ENCODE data around the gene YIF1B. TPM values are rescaled to one million over a fixed set of nuclear protein-coding genes. Genes with fewer than 3 reads are reported as not detected.
"Not testable (repeated sequence)": the region's sequence is repeated elsewhere in the genome, so short reads cannot be mapped to it uniquely, and the experiment has no call there.

YIF1B gene
- total and polyA plus RNA-seq, 2 donors from 2014 or later = 30.3 to 62.7 TPM

DNA sequence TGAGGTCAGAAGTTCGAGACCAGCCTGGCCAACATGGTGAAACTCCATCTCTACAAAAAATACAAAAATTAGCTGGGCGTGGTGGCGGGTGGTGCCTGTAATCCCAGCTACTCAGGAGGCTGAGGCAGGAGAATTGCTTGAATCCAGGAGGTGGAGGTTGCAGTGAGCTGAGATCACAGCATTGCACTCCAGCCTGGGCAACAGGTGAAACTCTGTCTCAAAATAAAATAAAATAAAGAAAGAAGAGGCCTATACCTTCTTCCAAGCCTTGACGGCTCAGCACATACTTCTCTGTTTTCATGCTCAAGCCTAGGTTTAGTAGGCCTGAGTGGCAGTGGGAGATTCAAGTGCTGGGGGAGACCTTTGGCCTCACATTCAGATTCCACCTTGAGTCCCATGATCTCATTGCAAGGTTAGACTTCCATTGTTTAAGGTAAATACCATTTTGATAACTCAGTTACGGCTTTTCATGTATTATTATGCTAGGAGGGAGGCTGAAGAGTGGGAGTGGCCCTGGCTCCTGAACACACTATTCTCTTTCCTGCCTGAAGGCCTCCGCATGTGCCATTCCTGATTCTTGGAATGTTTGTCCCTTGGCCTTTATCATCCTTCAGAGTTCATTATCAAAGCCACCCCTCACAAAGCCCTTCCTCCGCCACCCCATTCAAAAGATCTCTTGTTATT lies 53.0 kb downstream of the YIF1B start:
- Histone ChIP-seq H3K27ac (ENCODE audit: low read depth in 2 of 2, low read length in 2 of 2) (no peak overlapping the region), H3K36me3 (ENCODE audit: control insufficient read depth in 2 of 3, insufficient read depth in 3 of 3, low read length in 3 of 3) (no peaks in the 10 kb centered on the region), H3K4me1 (ENCODE audit: control insufficient read depth in 2 of 3, insufficient read depth in 2 of 3, low read depth in 1 of 3, low read length in 3 of 3) (peaks cover 3 to 27% (median 13%) of the 10 kb centered on the region in 3 donors), H3K4me3 (ENCODE audit: low read length in 3 of 3) (no peak overlapping the region), H3K27me3 (ENCODE audit: control insufficient read depth, insufficient read depth, low read length) (no peaks in the 10 kb centered on the region), H3K9me3 (ENCODE audit: control insufficient read depth in 2 of 3, insufficient read depth in 1 of 3, low read length in 3 of 3) (no peaks in the 10 kb centered on the region), H3K9ac (ENCODE audit: low read length in 3 of 3) (no peak overlapping the region)
- intact Hi-C loops (cut with DNase I) = no loop called here
- TF ChIP-seq, protein P1, sequence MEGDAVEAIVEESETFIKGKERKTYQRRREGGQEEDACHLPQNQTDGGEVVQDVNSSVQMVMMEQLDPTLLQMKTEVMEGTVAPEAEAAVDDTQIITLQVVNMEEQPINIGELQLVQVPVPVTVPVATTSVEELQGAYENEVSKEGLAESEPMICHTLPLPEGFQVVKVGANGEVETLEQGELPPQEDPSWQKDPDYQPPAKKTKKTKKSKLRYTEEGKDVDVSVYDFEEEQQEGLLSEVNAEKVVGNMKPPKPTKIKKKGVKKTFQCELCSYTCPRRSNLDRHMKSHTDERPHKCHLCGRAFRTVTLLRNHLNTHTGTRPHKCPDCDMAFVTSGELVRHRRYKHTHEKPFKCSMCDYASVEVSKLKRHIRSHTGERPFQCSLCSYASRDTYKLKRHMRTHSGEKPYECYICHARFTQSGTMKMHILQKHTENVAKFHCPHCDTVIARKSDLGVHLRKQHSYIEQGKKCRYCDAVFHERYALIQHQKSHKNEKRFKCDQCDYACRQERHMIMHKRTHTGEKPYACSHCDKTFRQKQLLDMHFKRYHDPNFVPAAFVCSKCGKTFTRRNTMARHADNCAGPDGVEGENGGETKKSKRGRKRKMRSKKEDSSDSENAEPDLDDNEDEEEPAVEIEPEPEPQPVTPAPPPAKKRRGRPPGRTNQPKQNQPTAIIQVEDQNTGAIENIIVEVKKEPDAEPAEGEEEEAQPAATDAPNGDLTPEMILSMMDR (IDR thresholded peaks at IDR 0.05; ENCODE audit: borderline replicate concordance, extremely low read depth, insufficient read depth) = no peak
- FAIRE-seq = no peak
- DNase-seq = no peak

DNA sequence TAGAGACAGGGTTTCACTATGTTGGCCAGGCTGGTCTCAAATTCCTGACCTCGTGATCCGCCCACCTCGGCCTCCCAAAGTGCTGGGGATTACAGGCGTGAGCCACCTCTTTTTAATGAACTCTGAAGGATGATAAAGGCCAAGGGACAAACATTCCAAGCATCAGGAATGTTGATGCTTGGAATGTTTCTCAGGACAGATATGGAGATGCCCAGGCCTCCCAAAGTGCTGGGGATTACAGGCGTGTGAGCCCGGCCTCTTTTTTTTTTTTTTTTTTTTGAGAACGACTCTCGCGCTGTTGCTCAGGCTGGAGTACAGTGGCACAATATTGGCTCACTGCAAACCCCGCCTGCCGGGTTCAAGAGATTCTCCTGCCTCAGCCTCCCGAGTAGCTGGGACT lies 53.8 kb downstream of the YIF1B start:
- H3K36me3 ChIP-seq (ENCODE audit: control insufficient read depth in 2 of 3, insufficient read depth in 3 of 3, low read length in 3 of 3); intact Hi-C loops (cut with DNase I); FAIRE-seq; H3K27me3 ChIP-seq (ENCODE audit: control insufficient read depth, insufficient read depth, low read length); DNase-seq; H3K9ac ChIP-seq (ENCODE audit: low read length in 3 of 3); H3K9me3 ChIP-seq (ENCODE audit: control insufficient read depth in 2 of 3, insufficient read depth in 1 of 3, low read length in 3 of 3); H3K27ac ChIP-seq (ENCODE audit: low read depth in 2 of 2, low read length in 2 of 2); H3K4me3 ChIP-seq (ENCODE audit: low read length in 3 of 3): not testable (repeated sequence)
- peaks cover 3 to 21% (median 7%) of the 10 kb centered on the region in 3 donors for H3K4me1 ChIP-seq (ENCODE audit: control insufficient read depth in 2 of 3, insufficient read depth in 2 of 3, low read depth in 1 of 3, low read length in 3 of 3)

DNA sequence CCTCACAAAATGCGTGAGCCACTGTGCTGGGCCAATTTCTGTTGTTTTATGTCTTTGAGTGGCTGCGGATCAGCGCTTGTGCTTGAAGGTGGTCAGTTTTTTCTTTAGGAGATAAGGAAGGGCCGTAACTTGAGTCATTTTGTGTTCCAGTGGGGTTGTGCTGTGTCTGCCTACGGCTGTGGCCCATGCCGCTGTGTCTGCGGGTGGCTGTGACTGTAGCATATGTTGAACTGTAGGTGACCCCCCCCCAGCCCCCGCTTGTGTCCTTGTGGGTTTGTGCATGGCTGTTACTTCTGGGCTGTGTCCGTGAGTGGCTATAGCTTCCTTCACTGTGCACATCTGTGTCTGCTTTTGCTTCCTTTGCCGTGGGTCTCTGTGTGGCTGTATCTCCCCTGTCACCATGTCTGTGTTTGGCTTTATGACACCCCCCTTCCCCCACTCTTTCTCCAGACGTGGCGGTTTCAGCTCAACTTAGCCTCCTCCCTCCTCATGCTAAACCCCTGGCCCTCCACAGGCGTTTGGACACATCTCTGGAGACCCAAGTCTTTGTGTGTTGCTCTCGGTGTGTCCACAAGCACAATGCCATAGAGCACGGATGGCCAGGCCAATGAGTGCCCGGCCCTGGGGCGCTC lies 60.2 kb downstream of the YIF1B start:
- Histone ChIP-seq H3K27me3 (ENCODE audit: control insufficient read depth, insufficient read depth, low read length) (no peaks in the 10 kb centered on the region), H3K9me3 (ENCODE audit: control insufficient read depth in 2 of 3, insufficient read depth in 1 of 3, low read length in 3 of 3) (no peaks in the 10 kb centered on the region), H3K27ac (ENCODE audit: low read depth in 2 of 2, low read length in 2 of 2) (peak overlapping the region; percentile 54 to 63), H3K4me3 (ENCODE audit: low read length in 3 of 3) (peak overlapping the region; percentile 30 to 60 (median 51)), H3K4me1 (ENCODE audit: control insufficient read depth in 2 of 3, insufficient read depth in 2 of 3, low read depth in 1 of 3, low read length in 3 of 3) (peaks cover 0 to 9% (median 4%) of the 10 kb centered on the region in 3 donors), H3K36me3 (ENCODE audit: control insufficient read depth in 2 of 3, insufficient read depth in 3 of 3, low read length in 3 of 3) (no peaks in the 10 kb centered on the region), H3K9ac (ENCODE audit: low read length in 3 of 3) (peak overlapping the region in 2 of 3 donors; percentile 19 to 23)
- FAIRE-seq (no peak), DNase-seq (peak in 3 of 5 donors; percentile 52 to 73 (median 57))
- intact Hi-C loops (cut with DNase I) = no loop called here
- TF ChIP-seq, protein P1 (IDR thresholded peaks at IDR 0.05; ENCODE audit: borderline replicate concordance, extremely low read depth, insufficient read depth) = no peak

DNA sequence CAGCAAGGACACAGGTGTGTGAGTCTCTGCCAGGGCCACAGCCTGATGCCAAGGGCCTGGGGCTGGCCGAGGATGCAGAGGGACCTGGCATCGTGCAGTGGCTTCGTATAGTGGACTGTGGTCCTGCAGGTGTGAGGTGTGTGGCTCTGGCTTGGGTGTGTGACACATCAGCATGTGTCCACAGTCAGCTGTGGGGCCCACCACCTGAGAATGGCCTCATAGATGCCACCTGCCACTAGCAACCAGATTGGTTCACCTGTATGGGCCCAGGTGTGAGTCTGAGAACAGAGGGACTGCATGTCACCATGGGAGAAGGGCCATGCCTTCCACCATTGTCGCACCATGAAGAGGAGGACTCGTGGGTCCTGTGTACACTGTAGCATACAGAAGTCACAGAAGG lies 62.0 kb downstream of the YIF1B start:
- H3K9ac ChIP-seq (ENCODE audit: low read length in 3 of 3) = peak overlapping the region in 1 of 3 donors; percentile 52
- FAIRE-seq = no peak

More for the DNA sequence above, 62.0 kb downstream of the YIF1B start:
- Histone ChIP-seq H3K4me1 (ENCODE audit: control insufficient read depth in 2 of 3, insufficient read depth in 2 of 3, low read depth in 1 of 3, low read length in 3 of 3) (peaks cover 0 to 9% (median 4%) of the 10 kb centered on the region in 3 donors), H3K27ac (ENCODE audit: low read depth in 2 of 2, low read length in 2 of 2) (peak overlapping the region; percentile 83 to 89), H3K27me3 (ENCODE audit: control insufficient read depth, insufficient read depth, low read length) (no peaks in the 10 kb centered on the region), H3K36me3 (ENCODE audit: control insufficient read depth in 2 of 3, insufficient read depth in 3 of 3, low read length in 3 of 3) (no peaks in the 10 kb centered on the region), H3K4me3 (ENCODE audit: low read length in 3 of 3) (peak overlapping the region in 1 of 3 donors; percentile 19), H3K9me3 (ENCODE audit: control insufficient read depth in 2 of 3, insufficient read depth in 1 of 3, low read length in 3 of 3) (no peaks in the 10 kb centered on the region)
- intact Hi-C loops (cut with DNase I) = no loop called here
- TF ChIP-seq, protein P1 (IDR thresholded peaks at IDR 0.05; ENCODE audit: borderline replicate concordance, extremely low read depth, insufficient read depth) = no peak
- DNase-seq = no peak

Measured in kidney (tissue), 14 donors.